ENCODE data around the gene PLEKHO2.

- TF ChIP-seq EZH2 (IDR thresholded peaks at IDR 0.05; ENCODE audit: low read depth, unreplicated experiment) (no peak), CTCF (conservative IDR thresholded peaks at IDR 0.05; ENCODE audit: low read depth in 2 of 2) (no peak), EZH2phosphoT487 (IDR thresholded peaks at IDR 0.05; ENCODE audit: unreplicated experiment) (no peak), POLR2AphosphoS5 (IDR thresholded peaks at IDR 0.05; ENCODE audit: low read depth) (peak; percentile 74), CREB1 (CRISPR knock-in tag; IDR thresholded peaks at IDR 0.05; ENCODE audit: low read depth) (0 out of 2 replicates have a peak, but pooled peaks have one; percentile 35)
These were observed 52.0 kb downstream of the PLEKHO2 start for GRCh38 chr15:64893481-64894394.
